ENCODE results near the gene CENPC.
"Not testable (repeated sequence)": the region's sequence is repeated elsewhere in the genome, so short reads cannot be mapped to it uniquely, and the experiment has no call there.

The CENPC gene

DNA sequence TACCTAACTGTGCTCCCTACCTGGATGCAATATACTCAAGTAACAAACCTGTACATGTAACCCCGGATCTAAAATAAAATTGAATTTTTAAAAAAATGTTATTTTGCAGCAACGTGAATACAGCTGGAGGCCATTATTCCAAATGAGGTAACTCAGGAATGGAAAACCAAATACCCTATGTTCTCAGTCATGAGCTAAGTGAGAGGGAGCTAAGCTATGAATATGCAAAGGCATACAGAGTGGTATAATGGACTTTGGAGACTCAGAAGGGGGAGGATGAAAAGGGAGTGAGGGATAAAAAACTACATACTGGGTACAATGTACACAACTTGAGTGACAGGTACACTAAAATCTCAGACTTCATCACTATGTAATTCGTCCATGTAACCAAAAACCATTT, 78.6 kb downstream of the CENPC start:
- no peak for DNase-seq

DNA sequence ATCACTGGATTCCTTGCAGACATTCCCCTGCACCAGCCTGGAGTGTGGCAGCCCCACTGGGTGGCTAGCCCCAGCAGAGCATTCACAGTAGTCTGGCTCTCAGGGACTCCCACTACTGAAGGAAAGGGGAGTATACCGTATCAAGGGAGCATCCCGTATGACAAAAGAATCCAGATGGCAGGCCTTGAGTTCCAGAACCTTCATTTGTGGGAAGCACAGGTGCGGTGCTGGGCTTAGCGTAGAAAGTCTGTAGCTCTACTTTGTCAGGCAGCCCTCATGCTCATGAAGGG, 79.6 kb downstream of the CENPC start:
- no peak for DNase-seq

DNA sequence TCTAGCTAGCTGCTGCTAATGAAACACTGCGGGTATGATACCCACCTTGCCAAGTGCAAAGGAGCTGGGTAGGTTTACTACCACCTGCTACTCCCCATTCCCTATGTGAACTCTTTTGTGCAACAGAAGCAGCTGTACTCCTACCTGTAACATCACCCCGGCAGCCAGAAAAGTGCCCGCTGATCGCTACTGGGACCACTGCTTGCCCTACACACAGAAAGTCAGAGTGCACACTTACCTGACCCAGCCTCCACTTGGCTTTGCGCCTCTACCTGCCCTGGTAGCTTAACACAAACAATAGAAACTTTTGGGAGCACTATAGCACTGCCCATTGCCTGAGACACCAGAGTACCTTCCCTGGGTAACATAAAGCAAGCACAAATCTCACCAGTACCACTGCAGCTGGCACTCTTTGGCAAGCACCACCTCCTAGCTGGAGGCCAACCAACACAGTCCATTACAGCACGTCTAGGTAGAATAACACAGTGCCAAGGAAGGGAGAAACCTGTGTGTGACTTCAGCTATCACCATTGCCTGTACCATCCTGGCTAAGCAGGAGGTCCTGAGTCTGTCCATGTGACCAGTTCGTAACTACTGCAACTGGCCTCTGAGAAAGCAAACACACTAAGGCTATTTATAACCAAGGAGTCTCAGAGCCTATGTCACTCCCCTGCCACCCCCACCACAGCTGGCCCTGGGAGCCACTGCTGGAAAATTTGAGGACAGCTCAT, 80.1 kb downstream of the CENPC start:
- DNase-seq = no peak

DNA sequence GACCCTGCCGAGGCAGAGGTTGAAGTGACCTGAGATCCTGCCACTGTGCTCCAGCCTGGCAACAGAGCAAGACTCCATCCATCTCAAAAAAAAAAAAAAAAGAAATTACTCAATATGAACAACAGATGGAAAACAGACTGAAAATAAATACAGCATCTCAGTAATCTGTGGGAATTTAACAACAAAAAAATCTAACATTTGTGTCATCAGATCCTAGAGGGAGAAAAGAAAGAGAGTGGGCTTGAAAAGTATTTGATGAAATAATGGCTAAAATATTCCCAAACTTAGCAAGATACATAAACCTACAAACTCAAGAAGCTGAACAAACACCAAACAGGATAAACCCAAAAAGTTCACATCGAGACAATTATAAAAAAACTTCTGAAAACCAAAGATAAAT, 84.7 kb downstream of the CENPC start:
- DNase-seq = no peak

DNA sequence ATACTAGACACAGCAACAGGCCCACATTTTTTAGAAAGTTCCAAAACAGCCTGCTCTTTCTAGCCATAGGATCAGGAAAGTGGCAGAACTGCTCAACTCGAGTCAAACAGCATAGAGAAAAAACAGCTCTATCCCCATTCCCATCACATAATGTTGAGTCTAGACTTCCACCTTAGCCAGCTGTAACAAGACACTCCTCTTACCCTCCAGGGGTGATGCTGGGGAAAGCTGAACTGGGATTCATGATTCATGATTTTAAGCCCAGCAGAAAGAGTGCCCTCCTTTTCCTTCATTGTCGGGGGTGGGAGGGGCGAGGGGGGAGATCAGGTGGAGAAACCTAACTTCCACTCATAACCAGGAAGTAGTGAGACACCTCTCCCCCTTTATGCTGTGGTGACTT, 86.1 kb downstream of the CENPC start:
- no peak for DNase-seq

DNA sequence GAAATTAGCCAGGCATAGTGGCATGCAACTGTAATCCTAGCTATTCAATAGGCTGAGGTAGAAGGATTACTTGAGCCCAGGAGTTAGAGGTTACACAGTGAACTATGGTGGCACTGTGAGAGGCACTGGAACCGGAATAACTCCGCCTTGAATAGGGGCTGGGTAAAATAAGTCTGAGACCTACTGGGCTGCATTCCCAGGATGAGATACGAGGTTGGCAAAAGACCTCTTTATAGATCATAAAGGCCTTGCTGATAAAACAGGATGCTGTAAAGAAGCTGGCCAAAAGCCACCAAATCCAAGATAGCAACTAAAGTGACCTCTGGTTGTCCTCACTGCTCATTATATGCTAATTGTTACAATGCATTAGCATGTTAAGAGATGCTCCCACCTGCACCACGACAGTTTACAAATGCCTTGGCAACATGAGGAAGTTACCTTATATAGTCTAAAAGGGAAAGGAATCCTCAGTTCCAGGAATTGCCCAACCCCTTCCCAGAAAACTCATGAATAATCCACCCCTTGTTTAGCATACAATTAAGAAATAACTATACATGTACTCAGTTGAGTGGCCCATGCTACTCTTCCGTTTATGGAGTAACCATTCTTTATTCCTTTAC, 88.6 kb downstream of the CENPC start:
- DNase-seq = no peak

DNA sequence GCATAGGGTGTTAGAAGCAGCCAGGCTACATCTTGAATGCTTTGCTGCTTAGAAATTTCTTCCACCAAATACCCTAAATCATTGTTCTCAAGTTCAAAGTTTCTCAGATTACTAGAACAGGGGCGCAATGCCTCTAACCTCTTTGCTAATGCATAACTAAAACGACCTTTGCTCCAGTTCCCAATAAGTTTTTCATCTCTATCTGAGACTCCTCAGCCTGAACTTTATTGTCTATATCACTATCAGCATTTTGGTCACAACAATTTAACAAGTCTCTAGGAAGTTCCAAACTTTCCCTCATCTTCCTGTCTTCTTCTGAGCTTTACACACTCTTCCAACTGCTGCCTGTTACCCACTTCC, 92.5 kb downstream of the CENPC start:
- not testable (repeated sequence) for DNase-seq

DNA sequence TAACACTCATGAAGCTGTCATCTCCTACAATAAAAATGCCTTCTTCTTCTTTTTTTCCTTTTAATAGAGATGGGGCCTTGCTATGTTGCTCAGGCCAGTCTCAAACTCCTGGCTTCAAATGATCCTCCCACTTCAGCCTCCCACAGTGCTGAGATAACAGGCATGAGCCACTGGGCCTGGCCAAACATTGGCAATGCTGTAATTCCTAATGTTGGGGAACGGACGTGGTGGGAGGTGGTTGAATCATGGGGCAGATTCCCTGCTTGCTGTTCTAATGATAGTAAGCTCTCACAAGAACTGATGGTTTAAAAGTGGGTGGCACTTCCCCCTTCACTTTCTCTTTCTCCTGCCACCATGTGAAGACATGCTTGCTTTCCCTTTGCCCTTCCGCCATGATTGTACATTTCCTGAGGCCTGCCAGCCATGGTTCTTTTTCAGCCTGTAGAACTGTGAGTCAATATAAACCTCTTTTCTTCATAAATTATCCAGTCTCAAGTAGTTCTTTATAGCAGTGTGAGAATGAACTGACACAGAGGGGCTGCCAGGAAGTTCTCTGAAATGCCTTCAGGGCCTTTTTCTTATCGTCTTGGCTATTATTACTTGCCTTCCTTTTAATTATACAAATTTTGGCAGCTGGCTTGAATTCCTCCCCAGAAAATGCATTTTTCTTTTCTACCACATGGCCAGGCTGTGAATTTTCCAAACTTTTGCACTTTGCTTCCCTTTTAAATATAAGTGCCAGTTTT, 93.0 kb downstream of the CENPC start:
- DNase-seq = no peak

DNA sequence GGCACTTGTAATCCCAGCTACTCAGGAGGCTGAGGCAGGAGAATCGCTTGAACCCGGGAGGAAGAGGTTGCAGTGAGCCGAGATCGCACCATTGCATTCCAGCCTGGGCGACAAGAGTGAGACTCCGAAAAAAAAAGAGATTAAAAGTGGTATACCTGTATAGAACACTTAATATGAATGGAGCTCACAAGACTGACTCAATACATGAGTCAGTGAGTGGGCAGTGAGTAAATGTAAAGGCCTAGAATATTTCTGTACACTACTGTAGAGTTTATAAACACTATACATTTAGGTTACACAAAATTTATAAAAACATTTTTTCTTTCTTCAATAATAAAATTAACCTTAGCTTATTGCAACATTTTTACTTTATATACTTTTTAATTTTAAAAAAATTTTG, 93.8 kb downstream of the CENPC start:
- no peak for DNase-seq

DNA sequence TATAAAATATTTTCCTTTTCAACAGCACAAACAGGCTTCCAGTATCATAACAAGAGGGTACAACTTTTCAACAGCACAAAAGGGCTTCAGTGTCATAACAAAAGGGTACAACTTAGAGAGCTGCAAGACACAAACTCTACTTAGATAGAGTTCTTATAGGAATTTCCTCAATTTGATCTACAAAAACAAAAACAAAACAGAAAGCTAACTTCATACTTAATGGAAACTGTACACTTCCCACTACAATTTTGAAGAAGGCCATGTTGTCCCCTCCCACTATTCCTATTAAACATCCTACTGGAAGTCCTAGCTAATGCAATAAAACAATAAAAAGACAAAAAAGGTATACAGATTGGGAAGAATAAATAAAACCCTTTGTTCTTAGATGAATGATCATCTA, 96.7 kb downstream of the CENPC start:
- no peak for DNase-seq

DNA sequence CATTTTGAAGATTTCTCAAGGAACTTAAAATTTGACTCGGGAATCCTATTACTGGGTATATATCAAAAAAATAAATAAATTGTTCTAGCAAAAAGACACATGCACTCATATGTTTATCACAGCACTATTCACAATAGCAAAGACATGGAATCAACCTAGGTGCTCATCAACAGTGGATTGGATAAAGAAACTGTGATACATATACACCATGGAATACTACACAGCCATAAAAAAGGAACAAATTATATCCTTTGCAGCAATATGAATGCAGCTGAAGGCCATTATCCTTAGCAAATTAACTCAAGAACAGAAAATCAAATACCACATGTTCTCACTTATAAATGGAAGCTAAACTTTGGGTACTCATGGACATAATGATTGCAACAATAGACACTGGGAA, 97.4 kb downstream of the CENPC start:
- no peak for DNase-seq

DNA sequence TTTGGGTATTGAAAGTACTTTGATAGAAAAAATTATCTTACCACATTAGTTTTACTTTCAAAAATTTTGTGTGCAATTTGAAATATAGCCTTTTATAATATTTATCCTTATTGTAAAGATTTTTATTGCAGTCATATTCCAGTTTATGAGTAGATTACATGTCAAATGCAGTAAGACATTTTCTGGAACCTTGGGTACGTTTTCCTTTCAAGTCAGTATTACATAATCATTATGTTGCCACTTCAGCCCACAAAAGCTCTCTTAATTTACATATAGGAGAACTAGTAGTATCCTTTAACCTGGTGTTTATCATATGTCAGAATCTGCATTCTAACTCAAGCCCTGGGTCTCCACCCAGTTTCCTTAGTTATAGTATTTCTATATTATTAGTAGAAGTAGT, 98.5 kb downstream of the CENPC start:
- no peak for DNase-seq

DNA sequence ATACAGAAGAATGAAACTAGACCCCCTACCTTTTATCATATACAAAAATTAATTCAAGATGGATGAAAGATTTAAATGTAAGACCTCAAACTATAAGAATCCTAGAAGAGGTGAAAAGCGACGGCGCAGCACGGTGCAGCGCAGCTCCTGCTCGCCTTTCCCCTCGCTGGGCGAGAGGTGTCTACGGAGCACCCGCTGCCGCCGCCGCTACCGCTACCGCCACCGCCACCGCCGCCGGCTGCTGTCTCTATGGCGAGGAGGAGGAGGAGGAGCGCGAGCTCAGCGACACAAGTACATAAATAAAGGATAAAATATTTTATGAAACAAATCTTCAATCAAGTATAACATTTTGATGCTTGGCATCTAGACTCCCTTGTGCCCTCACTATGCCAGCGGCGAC, 99.4 kb downstream of the CENPC start:
- not testable (repeated sequence) for DNase-seq

DNA sequence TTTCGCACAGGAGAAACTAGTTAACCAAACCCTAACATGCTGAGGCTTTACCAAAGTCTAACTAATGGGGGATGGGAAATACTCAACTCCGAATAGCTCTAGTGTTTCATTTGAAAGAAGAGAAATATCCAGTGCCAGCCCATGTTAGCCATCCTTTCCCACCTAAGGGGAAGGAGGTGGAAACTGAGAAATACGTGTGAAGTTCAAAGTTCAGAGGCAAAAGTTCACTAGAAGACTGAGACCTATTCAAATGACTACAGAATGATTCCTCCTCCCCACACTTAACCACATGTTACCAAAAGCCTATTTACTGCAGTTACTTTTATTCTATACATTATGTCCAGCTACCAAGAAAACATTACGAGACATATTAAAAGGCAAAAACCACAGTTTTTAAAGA, 106.3 kb downstream of the CENPC start:
- DNase-seq = no peak

DNA sequence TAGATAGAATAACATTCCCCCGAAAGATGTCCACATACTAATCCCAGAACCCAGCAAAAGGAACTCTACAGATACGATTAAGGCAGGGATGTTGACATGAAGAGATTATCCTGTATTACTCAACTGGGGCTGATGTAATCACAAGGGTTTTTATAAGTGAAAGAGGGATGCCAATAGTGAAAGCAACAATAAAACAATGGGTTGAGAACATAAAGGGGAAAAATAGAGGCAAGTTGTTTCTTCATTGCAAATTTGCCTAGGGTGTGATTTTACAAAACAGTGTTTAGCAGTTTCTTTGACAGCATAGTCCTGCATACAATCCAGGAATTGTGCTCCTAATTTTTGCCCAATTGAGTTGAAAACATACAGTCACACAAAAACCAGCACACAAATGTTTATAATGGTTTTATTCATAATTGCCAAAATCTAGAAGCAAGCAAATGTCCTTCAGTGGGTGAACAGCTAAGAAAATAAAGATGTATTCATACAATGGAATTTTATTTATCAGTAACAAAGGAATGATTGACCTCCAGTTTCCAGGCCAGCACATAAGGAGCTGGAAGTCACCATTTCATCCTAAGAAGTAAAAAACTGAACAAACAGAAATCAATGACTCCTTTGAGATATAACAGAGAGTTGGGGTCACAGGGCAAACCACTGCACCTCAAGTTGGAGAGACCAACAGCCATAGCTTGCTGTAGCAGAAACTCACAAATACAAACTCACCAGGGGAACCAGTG, 107.2 kb downstream of the CENPC start:
- DNase-seq = no peak

DNA sequence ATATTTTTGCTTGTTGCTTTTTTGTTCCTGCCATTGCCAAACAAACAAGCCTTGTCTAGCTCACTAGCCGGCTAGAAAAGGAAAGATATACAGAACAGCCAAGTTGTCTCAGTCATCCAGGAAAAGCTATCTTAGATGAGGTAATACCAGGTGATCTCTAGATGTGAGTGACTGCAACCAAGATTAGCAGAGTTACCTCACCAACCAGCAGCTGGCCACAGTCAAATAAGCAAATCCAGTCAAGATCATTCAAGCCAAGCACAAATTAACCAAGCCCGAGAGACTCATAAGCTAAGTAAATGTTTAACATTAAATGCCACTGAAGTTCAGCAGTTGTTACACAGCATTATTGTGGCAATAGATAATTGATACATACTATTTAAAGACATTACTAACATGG, 108.6 kb downstream of the CENPC start:
- DNase-seq = no peak

DNA sequence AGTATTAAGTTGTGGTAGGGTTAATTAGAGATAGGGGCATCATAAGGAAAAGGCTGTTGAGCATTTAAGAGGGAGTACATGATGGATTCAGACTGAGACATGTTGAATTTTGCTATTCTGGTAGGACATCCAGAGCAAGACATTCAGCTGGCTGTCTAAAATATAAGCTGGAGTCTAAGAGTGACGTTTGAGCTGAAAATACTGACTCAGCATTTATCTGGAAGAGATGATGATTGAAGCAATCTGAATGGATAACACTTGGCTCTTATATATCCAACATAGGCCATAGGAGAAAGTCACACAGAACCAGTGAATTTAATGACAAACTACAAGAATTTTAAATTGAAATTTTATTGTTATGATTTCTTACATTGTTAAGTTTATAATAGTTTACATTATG, 114.3 kb downstream of the CENPC start:
- no peak for DNase-seq

DNA sequence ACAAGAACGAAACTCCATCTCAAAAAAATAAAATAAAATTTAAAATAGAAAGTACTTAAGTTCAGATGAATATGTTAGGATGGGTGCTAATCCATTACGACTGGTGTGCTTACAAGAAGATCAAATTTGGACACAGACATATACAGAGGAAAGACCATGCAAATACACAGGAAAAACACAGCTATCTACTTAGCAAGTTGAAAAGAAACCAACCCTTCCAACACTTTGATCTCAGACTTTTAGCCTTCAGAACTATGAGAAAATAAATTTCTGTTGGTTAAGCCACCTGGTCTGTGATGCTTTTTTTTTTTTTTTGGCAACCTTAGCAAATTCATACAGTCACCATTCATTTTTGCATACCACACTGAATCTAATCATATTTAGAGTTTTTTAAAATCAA, 116.5 kb downstream of the CENPC start:
- no peak for DNase-seq
